ENCODE measurements around the gene SYTL5.

DNA sequence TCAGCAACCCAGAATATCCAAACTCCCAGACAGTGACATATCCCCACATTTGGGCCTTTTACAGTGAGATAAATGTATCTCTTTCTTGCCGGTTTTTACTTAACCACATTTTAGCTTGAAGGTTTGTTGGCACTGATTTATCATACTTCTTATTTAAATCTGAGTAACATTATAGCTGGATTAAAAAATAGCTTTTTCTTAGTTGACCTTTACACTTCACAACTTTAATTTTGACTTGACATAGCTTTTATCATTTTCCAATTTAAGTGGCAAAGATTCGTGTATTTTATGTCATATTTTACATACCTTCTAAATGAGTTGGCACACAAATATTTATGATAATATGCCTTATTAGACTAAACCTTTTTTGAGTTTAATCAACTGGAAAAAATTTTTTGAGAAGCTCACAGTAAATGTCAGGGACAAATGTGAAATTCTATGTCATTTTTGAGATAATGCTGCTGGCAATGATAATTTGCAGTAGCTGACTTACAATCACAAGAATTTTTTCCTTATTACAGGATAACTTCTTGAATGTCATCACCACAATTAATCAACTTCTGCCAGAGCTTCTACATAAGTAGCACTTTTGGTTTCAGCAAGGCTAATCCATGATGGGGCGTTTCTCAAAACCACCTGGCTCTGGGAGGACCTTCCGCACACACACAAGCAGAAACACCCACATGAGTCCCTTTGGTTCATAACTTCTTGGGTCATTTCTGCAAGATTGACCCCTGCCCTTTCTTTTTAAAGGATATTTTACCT is 80.3 kb downstream of the SYTL5 start:
- TF ChIP-seq, protein P1, sequence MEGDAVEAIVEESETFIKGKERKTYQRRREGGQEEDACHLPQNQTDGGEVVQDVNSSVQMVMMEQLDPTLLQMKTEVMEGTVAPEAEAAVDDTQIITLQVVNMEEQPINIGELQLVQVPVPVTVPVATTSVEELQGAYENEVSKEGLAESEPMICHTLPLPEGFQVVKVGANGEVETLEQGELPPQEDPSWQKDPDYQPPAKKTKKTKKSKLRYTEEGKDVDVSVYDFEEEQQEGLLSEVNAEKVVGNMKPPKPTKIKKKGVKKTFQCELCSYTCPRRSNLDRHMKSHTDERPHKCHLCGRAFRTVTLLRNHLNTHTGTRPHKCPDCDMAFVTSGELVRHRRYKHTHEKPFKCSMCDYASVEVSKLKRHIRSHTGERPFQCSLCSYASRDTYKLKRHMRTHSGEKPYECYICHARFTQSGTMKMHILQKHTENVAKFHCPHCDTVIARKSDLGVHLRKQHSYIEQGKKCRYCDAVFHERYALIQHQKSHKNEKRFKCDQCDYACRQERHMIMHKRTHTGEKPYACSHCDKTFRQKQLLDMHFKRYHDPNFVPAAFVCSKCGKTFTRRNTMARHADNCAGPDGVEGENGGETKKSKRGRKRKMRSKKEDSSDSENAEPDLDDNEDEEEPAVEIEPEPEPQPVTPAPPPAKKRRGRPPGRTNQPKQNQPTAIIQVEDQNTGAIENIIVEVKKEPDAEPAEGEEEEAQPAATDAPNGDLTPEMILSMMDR (IDR thresholded peaks at IDR 0.05 in 8 of 11, conservative IDR thresholded peaks at IDR 0.05 in 3 of 11): no peak
- no peak for TF ChIP-seq POLR2A (IDR thresholded peaks at IDR 0.05)
